ENCODE measurements around the gene NOS3.

DNA sequence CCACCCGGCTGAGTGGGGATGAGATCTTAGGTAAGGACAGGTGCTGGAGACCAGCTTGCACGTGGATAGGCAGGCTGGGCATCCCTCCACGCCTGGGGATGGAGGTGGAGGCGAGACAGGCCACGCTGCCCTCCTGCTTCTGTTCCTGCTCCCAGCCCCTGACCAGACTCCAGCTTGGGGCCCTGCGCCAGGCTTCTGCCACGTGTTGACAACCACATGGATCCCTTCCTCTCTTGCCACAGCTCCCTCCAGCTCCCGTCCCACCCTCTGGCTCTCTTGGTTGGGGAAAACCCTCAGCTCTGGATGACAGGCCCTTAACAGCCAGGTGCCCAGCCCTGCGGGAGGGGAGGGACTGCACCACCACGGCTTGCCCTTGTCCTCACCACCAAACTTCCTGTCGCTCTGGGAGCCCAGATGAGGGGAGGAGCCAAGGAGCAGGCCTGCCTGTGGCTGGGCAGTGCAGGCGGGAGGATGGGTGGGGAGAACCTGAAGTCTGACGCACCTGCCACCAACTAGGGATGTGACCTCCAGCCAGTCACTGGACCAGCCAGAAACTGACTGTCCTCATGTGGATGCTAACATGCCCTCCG lies 48.7 kb upstream of the NOS3 start:
- TF ChIP-seq, protein P1, sequence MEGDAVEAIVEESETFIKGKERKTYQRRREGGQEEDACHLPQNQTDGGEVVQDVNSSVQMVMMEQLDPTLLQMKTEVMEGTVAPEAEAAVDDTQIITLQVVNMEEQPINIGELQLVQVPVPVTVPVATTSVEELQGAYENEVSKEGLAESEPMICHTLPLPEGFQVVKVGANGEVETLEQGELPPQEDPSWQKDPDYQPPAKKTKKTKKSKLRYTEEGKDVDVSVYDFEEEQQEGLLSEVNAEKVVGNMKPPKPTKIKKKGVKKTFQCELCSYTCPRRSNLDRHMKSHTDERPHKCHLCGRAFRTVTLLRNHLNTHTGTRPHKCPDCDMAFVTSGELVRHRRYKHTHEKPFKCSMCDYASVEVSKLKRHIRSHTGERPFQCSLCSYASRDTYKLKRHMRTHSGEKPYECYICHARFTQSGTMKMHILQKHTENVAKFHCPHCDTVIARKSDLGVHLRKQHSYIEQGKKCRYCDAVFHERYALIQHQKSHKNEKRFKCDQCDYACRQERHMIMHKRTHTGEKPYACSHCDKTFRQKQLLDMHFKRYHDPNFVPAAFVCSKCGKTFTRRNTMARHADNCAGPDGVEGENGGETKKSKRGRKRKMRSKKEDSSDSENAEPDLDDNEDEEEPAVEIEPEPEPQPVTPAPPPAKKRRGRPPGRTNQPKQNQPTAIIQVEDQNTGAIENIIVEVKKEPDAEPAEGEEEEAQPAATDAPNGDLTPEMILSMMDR (IDR thresholded peaks at IDR 0.05; ENCODE audit: borderline replicate concordance, extremely low read depth, low read length, poor library complexity, severe bottlenecking) = no peak
- no peak for TF ChIP-seq EZH2 (IDR thresholded peaks at IDR 0.05; ENCODE audit: borderline replicate concordance, low read depth, low read length, severe bottlenecking)

All from DND-41 (cell line).